IPS DF 6.9 (cell line): Measurements from ENCODE around the gene SQSTM1.

Experiments used
- DNase-seq: peaks from one replicate; pipeline ENCODE4 v3.0.0-alpha.2; 2013; ENCODE audit warnings: low read depth, low spot score
- H3K27ac ChIP-seq: one replicate; pipeline ENCODE4 v1.5.1; 2013; ENCODE audit warnings: low read length, control low read depth
- H3K27me3 ChIP-seq: 2 replicates; pipeline ENCODE4 v1.6.1; 2013; ENCODE audit warnings: mild to moderate bottlenecking, low read length; ENCODE audit not compliant: control insufficient read depth, insufficient read depth
- H3K36me3 ChIP-seq: 2 replicates; pipeline ENCODE4 v1.6.1; 2013; ENCODE audit warnings: low read length; ENCODE audit not compliant: control insufficient read depth, insufficient read depth
- H3K4me1 ChIP-seq: 2 replicates; pipeline ENCODE4 v1.6.1; 2013; ENCODE audit warnings: low read length; ENCODE audit not compliant: control insufficient read depth, insufficient read depth
- H3K4me3 ChIP-seq: 2 replicates; pipeline ENCODE4 v1.5.1; 2013; ENCODE audit warnings: mild to moderate bottlenecking, low read length
- H3K9me3 ChIP-seq: 2 replicates; pipeline ENCODE4 v1.6.1; 2013; ENCODE audit warnings: low read length, inconsistent platforms; ENCODE audit not compliant: control insufficient read depth, insufficient read depth
- WGBS: extraction: QIAGEN DNeasy Blood & Tissue Kit; methylation state at CpG from one replicate; pipeline ENCODE4 v1.1.7; 2013; ENCODE audit warnings: mixed read lengths, missing lambda C conversion rate; ENCODE audit not compliant: insufficient read length, insufficient coverage; 5-methylcytosine and 5-hydroxymethylcytosine counted together

Gene SQSTM1

GRCh38 chr5:179794171-179794570, 26.5 kb upstream of the SQSTM1 start:
- Histone ChIP-seq H3K27ac (no peak overlapping the region), H3K27me3 (no peaks in the 10 kb centered on the region), H3K9me3 (no peaks in the 10 kb centered on the region), H3K36me3 (peaks cover 13% of the 10 kb centered on the region), H3K4me3 (no peak overlapping the region), H3K4me1 (peaks cover 3% of the 10 kb centered on the region; the same call in 1 of the 2 replicates)
- WGBS, result no CpG with 5 or more reads among the region's 3 CpGs
- DNase-seq, result no peak

- no peak for DNase-seq
- Histone ChIP-seq H3K4me3 (no peak overlapping the region), H3K4me1 (peaks cover 3% of the 10 kb centered on the region; the same call in 1 of the 2 replicates), H3K27me3 (no peaks in the 10 kb centered on the region), H3K9me3 (no peaks in the 10 kb centered on the region), H3K36me3 (peaks cover 17% of the 10 kb centered on the region), H3K27ac (no peak overlapping the region)
- no CpG with 5 or more reads among the region's 3 CpGs for WGBS
These were observed 26.1 kb upstream of the SQSTM1 start for GRCh38 chr5:179794575-179794974.

GRCh38 chr5:179795049-179795862, 25.4 kb upstream of the SQSTM1 start:
- Histone ChIP-seq H3K36me3 (peaks cover 23% of the 10 kb centered on the region), H3K9me3 (no peaks in the 10 kb centered on the region), H3K27me3 (no peaks in the 10 kb centered on the region), H3K27ac (no peak overlapping the region), H3K4me3 (peak overlapping the region; percentile 77; the same call in 1 of the 2 replicates), H3K4me1 (peaks cover 3% of the 10 kb centered on the region; the same call in 1 of the 2 replicates)
- WGBS, result no CpG with 5 or more reads among the region's 53 CpGs
- DNase-seq, result no peak

GRCh38 chr5:179795863-179796833, 24.6 kb upstream of the SQSTM1 start:
- H3K4me3 ChIP-seq, result peak overlapping the region; percentile 77; the same call in 1 of the 2 replicates
- no peak for DNase-seq
- H3K9me3 ChIP-seq, result no peaks in the 10 kb centered on the region
- H3K36me3 ChIP-seq, result peaks cover 23% of the 10 kb centered on the region
- H3K27ac ChIP-seq, result no peak overlapping the region
- WGBS, result no CpG with 5 or more reads among the region's 113 CpGs
- H3K4me1 ChIP-seq, result peaks cover 3% of the 10 kb centered on the region; the same call in 1 of the 2 replicates
- no peaks in the 10 kb centered on the region for H3K27me3 ChIP-seq

GRCh38 chr5:179796877-179797608, 23.7 kb upstream of the SQSTM1 start:
- whole genome bisulfite sequencing, result no CpG with 5 or more reads among the region's 21 CpGs
- Histone ChIP-seq H3K4me1 (peaks cover 6% of the 10 kb centered on the region), H3K36me3 (peaks cover 26% of the 10 kb centered on the region), H3K27ac (no peak overlapping the region), H3K9me3 (no peaks in the 10 kb centered on the region), H3K27me3 (no peaks in the 10 kb centered on the region), H3K4me3 (no peak overlapping the region)
- DNase-seq, result no peak

- no peak for DNase-seq
- H3K36me3 ChIP-seq, result peaks cover 26% of the 10 kb centered on the region
- H3K4me1 ChIP-seq, result peaks cover 6% of the 10 kb centered on the region
- no peaks in the 10 kb centered on the region for H3K27me3 ChIP-seq
- H3K27ac ChIP-seq, result no peak overlapping the region
- H3K9me3 ChIP-seq, result no peaks in the 10 kb centered on the region
- WGBS, result no CpG with 5 or more reads among the region's 30 CpGs
- no peak overlapping the region for H3K4me3 ChIP-seq
These were observed 23.0 kb upstream of the SQSTM1 start for GRCh38 chr5:179797741-179798140.

GRCh38 chr5:179798144-179798770, 22.4 kb upstream of the SQSTM1 start:
- DNase-seq, result no peak
- H3K27me3 ChIP-seq, result no peaks in the 10 kb centered on the region
- peaks cover 26% of the 10 kb centered on the region for H3K36me3 ChIP-seq
- H3K4me1 ChIP-seq, result peaks cover 8% of the 10 kb centered on the region
- no peak overlapping the region for H3K4me3 ChIP-seq
- no peaks in the 10 kb centered on the region for H3K9me3 ChIP-seq
- no peak overlapping the region for H3K27ac ChIP-seq
- no CpG with 5 or more reads among the region's 23 CpGs for WGBS

- H3K4me3 ChIP-seq, result no peak overlapping the region
- DNase-seq, result no peak
- no peaks in the 10 kb centered on the region for H3K9me3 ChIP-seq
- H3K4me1 ChIP-seq, result peaks cover 11% of the 10 kb centered on the region
- no CpG with 5 or more reads among the region's 36 CpGs for WGBS
- H3K27ac ChIP-seq, result no peak overlapping the region
- peaks cover 26% of the 10 kb centered on the region for H3K36me3 ChIP-seq
- H3K27me3 ChIP-seq, result no peaks in the 10 kb centered on the region
These were observed 21.7 kb upstream of the SQSTM1 start for GRCh38 chr5:179798771-179799643.

GRCh38 chr5:179799644-179799973, 21.1 kb upstream of the SQSTM1 start:
- H3K4me1 ChIP-seq, result peaks cover 11% of the 10 kb centered on the region
- H3K36me3 ChIP-seq, result peaks cover 26% of the 10 kb centered on the region
- H3K27ac ChIP-seq, result no peak overlapping the region
- no peak overlapping the region for H3K4me3 ChIP-seq
- H3K27me3 ChIP-seq, result no peaks in the 10 kb centered on the region
- H3K9me3 ChIP-seq, result no peaks in the 10 kb centered on the region
- WGBS, result no CpG with 5 or more reads among the region's 5 CpGs
- DNase-seq, result no peak
